Left lung (tissue), 10 donors: ENCODE measurements around the gene TNPO1. TPM values are rescaled to one million over a fixed set of nuclear protein-coding genes. Genes with fewer than 3 reads are reported as not detected.

ENCODE experiments used
- ATAC-seq: fragments of 200-7000 bp; cut with Tn5 transposase; one replicate; pipeline ENCODE4 v1.9.1; 2020; ENCODE audit warnings: moderate library complexity
- DNase-seq, 4 donors: peaks; one replicate each; pipeline ENCODE4 v3.0.0-alpha.2; 2013 to 2020
- H3K27ac ChIP-seq, 2 donors: fragments of 200-600 bp; sonication (generic) in 1 of 2; one replicate each; pipeline versions ENCODE4 v1.5.0 to v1.8.0; 2020 to 2021
- H3K27me3 ChIP-seq, 2 donors: fragments of 200-600 bp; sonication (generic) in 1 of 2; one replicate each; pipeline versions ENCODE4 v1.5.0 to v1.8.0; 2020 to 2021
- H3K36me3 ChIP-seq, 2 donors: fragments of 200-600 bp; sonication (generic) in 1 of 2; one replicate each; pipeline versions ENCODE4 v1.5.0 to v1.8.0; 2020 to 2021
- H3K4me1 ChIP-seq, 2 donors: fragments of 200-600 bp; one replicate each; pipeline ENCODE4 v1.8.0; 2021
- H3K4me3 ChIP-seq, 2 donors: fragments of 200-600 bp; sonication (generic) in 1 of 2; one replicate each; pipeline versions ENCODE4 v1.5.0 to v1.8.0; 2020 to 2021; ENCODE audit warnings: mild to moderate bottlenecking in 1 of 2
- H3K9me3 ChIP-seq, 2 donors: fragments of 200-600 bp; sonication (generic) in 1 of 2; one replicate each; pipeline versions ENCODE4 v1.5.0 to v1.8.0; 2020 to 2021
- intact Hi-C, 2 donors: fragments of 100-400 bp; cut with DNase I; formaldehyde crosslinking; loops; one replicate each; pipeline versions ENCODE4 v1.11.2 to v1.14.2; 2022
- polyA plus RNA-seq, 6 donors: library from polyadenylated mRNA; unstranded; fragments of 120-200 nt; gene quantifications; one replicate each; pipeline ENCODE4 v1.2.1, GENCODE V29; 2013; ENCODE audit not compliant: insufficient read length in 6 of 6
- total RNA-seq, 2 donors: library from RNA; stranded (reverse); fragmentation: NEBNext Ultra II Directional; extraction: Animal tissue kit (Norgen Biotek cat#: 25700); gene quantifications; one replicate each; pipeline ENCODE4 v1.2.1, GENCODE V29; 2021
- TF ChIP-seq, protein P1 (sequence below), 2 donors: fragments of 200-600 bp; sonication (generic) in 1 of 2; IDR thresholded peaks; one replicate each; pipeline versions ENCODE4 v1.5.0 to v1.8.0; 2021; ENCODE audit warnings: antibody characterized with exemption in 2 of 2
- donor health status: DM: no; HTN: yes; CAD: no.
- donor health status: DM: no; HTN: no; CAD: no.

Gene TNPO1
- total and polyA plus RNA-seq, 8 donors = 77.3 to 112 (median 87.9) TPM

DNA sequence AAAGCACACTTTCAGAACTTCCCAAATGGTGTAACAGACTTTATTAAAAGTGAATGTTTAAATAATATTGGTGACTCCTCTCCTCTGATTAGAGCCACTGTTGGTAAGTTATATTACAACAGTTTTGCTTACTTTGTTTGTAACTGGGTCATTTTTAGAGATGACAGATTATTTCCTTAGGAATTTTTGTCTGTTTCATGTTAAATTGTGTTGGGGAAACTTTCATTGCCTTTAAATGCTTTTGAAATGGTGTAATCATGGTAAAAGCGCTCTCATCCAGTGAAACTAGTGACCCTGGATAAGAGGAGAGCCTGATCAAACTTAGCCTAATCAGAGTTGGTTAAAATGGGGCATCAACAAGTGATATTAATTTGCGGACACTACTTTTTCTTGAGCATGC is 39.4 kb downstream of the TNPO1 start:
- no peak overlapping the region for H3K4me3 ChIP-seq
- H3K36me3 ChIP-seq = peaks cover 0 to 68% of the 10 kb centered on the region in 2 donors
- DNase-seq (no peak), ATAC-seq (no peak)
- peaks cover 6 to 65% of the 10 kb centered on the region in 2 donors for H3K4me1 ChIP-seq
- H3K9me3 ChIP-seq = no peaks in the 10 kb centered on the region
- no peak overlapping the region for H3K27ac ChIP-seq
- intact Hi-C loops = no loop called here
- H3K27me3 ChIP-seq = no peaks in the 10 kb centered on the region
- TF ChIP-seq, protein P1, sequence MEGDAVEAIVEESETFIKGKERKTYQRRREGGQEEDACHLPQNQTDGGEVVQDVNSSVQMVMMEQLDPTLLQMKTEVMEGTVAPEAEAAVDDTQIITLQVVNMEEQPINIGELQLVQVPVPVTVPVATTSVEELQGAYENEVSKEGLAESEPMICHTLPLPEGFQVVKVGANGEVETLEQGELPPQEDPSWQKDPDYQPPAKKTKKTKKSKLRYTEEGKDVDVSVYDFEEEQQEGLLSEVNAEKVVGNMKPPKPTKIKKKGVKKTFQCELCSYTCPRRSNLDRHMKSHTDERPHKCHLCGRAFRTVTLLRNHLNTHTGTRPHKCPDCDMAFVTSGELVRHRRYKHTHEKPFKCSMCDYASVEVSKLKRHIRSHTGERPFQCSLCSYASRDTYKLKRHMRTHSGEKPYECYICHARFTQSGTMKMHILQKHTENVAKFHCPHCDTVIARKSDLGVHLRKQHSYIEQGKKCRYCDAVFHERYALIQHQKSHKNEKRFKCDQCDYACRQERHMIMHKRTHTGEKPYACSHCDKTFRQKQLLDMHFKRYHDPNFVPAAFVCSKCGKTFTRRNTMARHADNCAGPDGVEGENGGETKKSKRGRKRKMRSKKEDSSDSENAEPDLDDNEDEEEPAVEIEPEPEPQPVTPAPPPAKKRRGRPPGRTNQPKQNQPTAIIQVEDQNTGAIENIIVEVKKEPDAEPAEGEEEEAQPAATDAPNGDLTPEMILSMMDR (IDR thresholded peaks at IDR 0.05) = no peak

DNA sequence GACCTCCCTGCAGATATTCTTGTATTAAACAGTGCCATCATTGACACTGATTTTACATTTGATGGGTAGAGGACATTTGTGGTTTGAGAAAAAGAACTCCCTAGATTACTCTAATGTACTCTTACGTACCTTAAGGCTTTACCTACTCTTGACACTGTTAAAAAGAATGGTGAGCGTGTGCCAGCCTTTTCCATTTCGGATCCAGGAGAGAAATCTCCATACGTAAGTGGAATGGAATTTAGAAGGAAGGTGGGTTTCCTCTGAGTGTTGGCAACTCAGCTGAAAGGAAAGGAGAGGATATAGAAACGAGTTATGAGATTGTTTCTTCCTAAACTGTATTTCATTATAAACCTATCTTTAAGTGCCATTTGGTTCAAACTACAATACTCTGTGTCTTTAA is 40.9 kb downstream of the TNPO1 start:
- peaks cover 3 to 72% of the 10 kb centered on the region in 2 donors for H3K36me3 ChIP-seq
- intact Hi-C loops = no loop called here

DNA sequence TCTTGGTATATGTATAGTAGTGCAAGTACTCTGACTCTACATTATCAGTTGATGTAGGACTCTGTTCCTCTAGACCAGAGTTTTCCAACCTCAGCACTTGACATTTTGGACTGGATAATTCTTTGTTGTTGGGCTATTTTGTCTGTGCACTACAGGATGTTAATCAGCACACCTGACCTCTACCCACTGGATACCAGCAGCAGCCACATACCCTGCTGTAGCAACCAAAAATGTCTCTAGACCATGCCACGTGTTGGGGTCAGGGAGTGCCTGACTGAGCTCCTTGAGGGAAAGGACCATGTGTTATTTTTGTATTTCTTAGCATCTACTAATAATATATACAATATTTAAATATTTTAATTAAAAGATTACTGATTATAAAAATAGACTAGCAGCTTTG is 42.7 kb downstream of the TNPO1 start:
- TF ChIP-seq, protein P1 (IDR thresholded peaks at IDR 0.05) = no peak
- H3K27ac ChIP-seq = no peak overlapping the region
- H3K4me3 ChIP-seq = no peak overlapping the region
- no peaks in the 10 kb centered on the region for H3K27me3 ChIP-seq
- H3K36me3 ChIP-seq = peaks cover 3 to 76% of the 10 kb centered on the region in 2 donors
- intact Hi-C loops = no loop called here
- peaks cover 3 to 38% of the 10 kb centered on the region in 2 donors for H3K4me1 ChIP-seq
- H3K9me3 ChIP-seq = no peaks in the 10 kb centered on the region
- ATAC-seq = no peak
- DNase-seq = no peak

More for the DNA sequence above, 40.9 kb downstream of the TNPO1 start:
- Histone ChIP-seq H3K4me3 (no peak overlapping the region), H3K9me3 (no peaks in the 10 kb centered on the region), H3K4me1 (peaks cover 3 to 49% of the 10 kb centered on the region in 2 donors), H3K27ac (no peak overlapping the region), H3K27me3 (no peaks in the 10 kb centered on the region)
- ATAC-seq (no peak), DNase-seq (no peak)
- TF ChIP-seq, protein P1 (IDR thresholded peaks at IDR 0.05) = no peak

DNA sequence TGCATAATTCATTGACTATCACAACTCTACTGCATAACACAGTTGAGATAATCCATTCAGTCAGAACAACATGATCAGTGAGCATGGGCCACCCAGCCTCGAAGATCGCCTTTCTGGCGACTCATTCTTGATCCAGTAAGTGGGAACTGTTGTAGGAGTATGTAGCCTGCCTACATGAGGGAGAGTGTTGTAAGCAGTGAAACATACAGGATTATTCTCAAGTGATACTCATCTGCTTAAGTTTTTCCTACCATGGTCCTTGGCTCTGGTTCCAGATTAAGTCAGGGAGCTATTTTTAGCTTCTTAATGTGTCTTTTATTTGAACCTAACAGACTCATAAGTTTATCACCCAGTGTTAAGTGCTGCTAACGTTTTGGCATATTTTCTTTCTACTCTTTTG is 44.0 kb downstream of the TNPO1 start:
- peaks cover 3 to 29% of the 10 kb centered on the region in 2 donors for H3K4me1 ChIP-seq
- peak; percentile 58 for ATAC-seq
- DNase-seq = peak in 1 of 4 donors; percentile 17
- H3K9me3 ChIP-seq = no peaks in the 10 kb centered on the region
- intact Hi-C loops = no loop called here
- no peak overlapping the region for H3K4me3 ChIP-seq
- TF ChIP-seq, protein P1 (IDR thresholded peaks at IDR 0.05) = no peak
- no peak overlapping the region for H3K27ac ChIP-seq
- H3K27me3 ChIP-seq = no peaks in the 10 kb centered on the region
- peaks cover 3 to 83% of the 10 kb centered on the region in 2 donors for H3K36me3 ChIP-seq

DNA sequence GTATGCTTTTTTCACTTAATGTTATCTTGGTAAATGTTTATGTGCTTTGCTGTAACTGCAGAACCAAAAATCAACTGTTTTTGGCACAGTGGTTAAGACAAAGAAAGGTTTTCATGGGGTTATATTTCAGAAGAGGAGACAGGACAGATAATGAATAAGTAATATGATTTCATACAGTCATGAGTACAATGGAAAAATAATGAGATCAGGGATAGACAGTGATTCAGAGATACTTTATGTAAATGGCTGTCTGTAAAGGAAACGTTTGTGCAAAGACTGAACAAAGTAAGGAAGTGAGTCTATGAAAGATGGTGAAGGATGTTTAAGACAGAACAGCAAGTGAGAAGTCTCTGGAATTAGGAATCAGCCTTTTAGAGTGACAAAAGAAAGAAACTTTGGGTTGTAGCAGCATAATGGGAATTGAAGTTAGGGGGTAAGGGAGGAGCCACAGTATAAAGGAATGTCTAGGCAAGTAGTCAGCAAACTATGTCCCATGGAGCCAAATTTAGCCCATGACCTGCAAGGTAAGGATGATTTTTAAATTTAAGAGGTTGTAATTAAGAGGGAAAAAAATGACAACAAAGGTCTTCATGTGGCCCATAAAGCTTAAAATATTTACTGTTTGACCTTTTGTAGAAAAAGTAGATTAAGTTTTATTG is 55.0 kb downstream of the TNPO1 start:
- intact Hi-C loops = no loop called here
- ATAC-seq = peak; percentile 37
- H3K9me3 ChIP-seq = no peaks in the 10 kb centered on the region
- no peak overlapping the region for H3K27ac ChIP-seq
- H3K36me3 ChIP-seq = peaks cover 0 to 92% of the 10 kb centered on the region in 2 donors
- H3K27me3 ChIP-seq = no peaks in the 10 kb centered on the region
- DNase-seq = no peak
- H3K4me3 ChIP-seq = no peak overlapping the region
- TF ChIP-seq, protein P1 (IDR thresholded peaks at IDR 0.05) = no peak
- H3K4me1 ChIP-seq = no peaks in the 10 kb centered on the region
